SU-DHL-6 (cell line): Measurements from ENCODE around the gene ZFX.

Experiments used
- H2AFZ ChIP-seq: fragments of 200-600 bp; sonication (generic); 2 replicates; pipeline ENCODE4 v1.6.1; 2014; ENCODE audit warnings: low read depth, mild to moderate bottlenecking, moderate library complexity, mixed read lengths, antibody characterized with exemption, low read length; ENCODE audit not compliant: severe bottlenecking
- H3F3A ChIP-seq: fragments of 200-600 bp; shearing (Covaris generic); 2 replicates; pipeline ENCODE4 v1.6.0; 2016; ENCODE audit warnings: antibody characterized with exemption, mild to moderate bottlenecking; ENCODE audit not compliant: insufficient read depth
- H3K27ac ChIP-seq: fragments of 200-600 bp; sonication (generic); 2 replicates; pipeline ENCODE4 v1.5.1; 2016; ENCODE audit warnings: low read depth, mild to moderate bottlenecking, low read length, moderate library complexity, mixed read lengths
- H3K27me3 ChIP-seq: fragments of 200-600 bp; sonication (generic), shearing (Covaris generic); 2 replicates; pipeline ENCODE4 v1.6.0; 2014; ENCODE audit warnings: mild to moderate bottlenecking, low read length
- H3K36me3 ChIP-seq: fragments of 200-600 bp; sonication (generic); 2 replicates; pipeline ENCODE4 v1.6.1; 2014; ENCODE audit warnings: mild to moderate bottlenecking, low read length, mixed read lengths
- H3K4me2 ChIP-seq: fragments of 300-600, 200-600 bp; shearing (Covaris generic), sonication (generic); 2 replicates; pipeline ENCODE4 v1.6.0; 2014; ENCODE audit warnings: low read length, low read depth, mild to moderate bottlenecking; ENCODE audit not compliant: poor library complexity, severe bottlenecking
- H3K4me3 ChIP-seq: fragments of 200-600 bp; sonication (generic); 2 replicates; pipeline ENCODE4 v1.5.1; 2014; ENCODE audit warnings: antibody characterized with exemption, low read length, mild to moderate bottlenecking, mixed read lengths; ENCODE audit not compliant: insufficient read depth, poor library complexity, severe bottlenecking
- H3K79me2 ChIP-seq: fragments of 200-600 bp; sonication (generic); 2 replicates; pipeline ENCODE4 v1.6.1; 2014; ENCODE audit warnings: mild to moderate bottlenecking, low read length, moderate library complexity; ENCODE audit not compliant: insufficient read depth
- H3K9ac ChIP-seq: fragments of 200-600 bp; sonication (generic); 2 replicates; pipeline ENCODE4 v1.7.0; 2014; ENCODE audit warnings: mild to moderate bottlenecking, low read length
- H3K9me2 ChIP-seq: fragments of 200-600 bp; sonication (generic); replicated peaks from 2 replicates; pipeline ENCODE4 v1.6.1; 2014; ENCODE audit warnings: low read length; ENCODE audit not compliant: insufficient read depth
- H3K9me3 ChIP-seq: fragments of 200-600 bp; sonication (generic); 2 replicates; pipeline ENCODE4 v1.6.1; 2014; ENCODE audit warnings: low read length, mixed read lengths; ENCODE audit not compliant: insufficient read depth
- H4K20me1 ChIP-seq: fragments of 200-600 bp; sonication (generic); 2 replicates; pipeline ENCODE4 v1.6.1; 2014; ENCODE audit warnings: low read depth, mild to moderate bottlenecking, antibody characterized with exemption, low read length, moderate library complexity, mixed read lengths
- EZH2phosphoT487 ChIP-seq: fragments of 200-600 bp; sonication (generic), shearing (Covaris generic); conservative IDR thresholded peaks from 2 replicates; pipeline ENCODE4 v1.6.1; 2018; ENCODE audit warnings: mild to moderate bottlenecking, antibody characterized with exemption, low read length, moderate library complexity, mixed read lengths
- TF ChIP-seq, protein P1 (sequence below): fragments of 200-600 bp; sonication (generic); IDR thresholded peaks from one replicate; pipeline ENCODE4 v1.5.1; 2017; ENCODE audit warnings: antibody characterized with exemption, mild to moderate bottlenecking, low read length, moderate library complexity; ENCODE audit not compliant: insufficient read depth, poor library complexity, severe bottlenecking

The ZFX gene

DNA sequence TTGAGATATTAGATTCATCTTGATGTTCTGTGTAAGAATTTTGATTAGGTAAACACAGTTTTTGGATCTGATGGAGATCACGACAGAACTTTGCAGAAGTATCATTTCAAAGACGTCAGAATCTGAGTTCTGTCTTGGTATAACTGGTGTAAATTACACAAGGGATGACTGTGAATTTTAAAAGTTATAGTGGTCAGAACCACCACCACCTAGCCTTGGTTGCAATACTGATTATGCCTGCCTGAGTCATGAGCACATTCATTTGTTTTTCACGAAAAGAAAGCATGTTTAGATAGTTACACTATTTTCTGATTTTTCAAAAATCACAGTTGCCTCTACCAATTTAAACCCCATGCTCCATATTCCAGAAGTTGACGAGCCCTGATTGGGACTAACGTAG lies 54.8 kb downstream of the ZFX start:
- Histone ChIP-seq H3K4me3 (no peak overlapping the region), H3K9me3 (no peaks in the 10 kb centered on the region), H4K20me1 (no peaks in the 10 kb centered on the region), H3K4me2 (no peak overlapping the region), H3K36me3 (no peaks in the 10 kb centered on the region; the same call in 1 of the 2 replicates), H2AFZ (no peak overlapping the region), H3K9me2 (no peaks in the 10 kb centered on the region), H3K27me3 (no peaks in the 10 kb centered on the region), H3K9ac (no peak overlapping the region), H3F3A (no peaks in the 10 kb centered on the region), H3K79me2 (peaks cover 55% of the 10 kb centered on the region), H3K27ac (no peak overlapping the region)
- TF ChIP-seq EZH2phosphoT487 = no peak
- TF ChIP-seq, protein P1, sequence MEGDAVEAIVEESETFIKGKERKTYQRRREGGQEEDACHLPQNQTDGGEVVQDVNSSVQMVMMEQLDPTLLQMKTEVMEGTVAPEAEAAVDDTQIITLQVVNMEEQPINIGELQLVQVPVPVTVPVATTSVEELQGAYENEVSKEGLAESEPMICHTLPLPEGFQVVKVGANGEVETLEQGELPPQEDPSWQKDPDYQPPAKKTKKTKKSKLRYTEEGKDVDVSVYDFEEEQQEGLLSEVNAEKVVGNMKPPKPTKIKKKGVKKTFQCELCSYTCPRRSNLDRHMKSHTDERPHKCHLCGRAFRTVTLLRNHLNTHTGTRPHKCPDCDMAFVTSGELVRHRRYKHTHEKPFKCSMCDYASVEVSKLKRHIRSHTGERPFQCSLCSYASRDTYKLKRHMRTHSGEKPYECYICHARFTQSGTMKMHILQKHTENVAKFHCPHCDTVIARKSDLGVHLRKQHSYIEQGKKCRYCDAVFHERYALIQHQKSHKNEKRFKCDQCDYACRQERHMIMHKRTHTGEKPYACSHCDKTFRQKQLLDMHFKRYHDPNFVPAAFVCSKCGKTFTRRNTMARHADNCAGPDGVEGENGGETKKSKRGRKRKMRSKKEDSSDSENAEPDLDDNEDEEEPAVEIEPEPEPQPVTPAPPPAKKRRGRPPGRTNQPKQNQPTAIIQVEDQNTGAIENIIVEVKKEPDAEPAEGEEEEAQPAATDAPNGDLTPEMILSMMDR = no peak

DNA sequence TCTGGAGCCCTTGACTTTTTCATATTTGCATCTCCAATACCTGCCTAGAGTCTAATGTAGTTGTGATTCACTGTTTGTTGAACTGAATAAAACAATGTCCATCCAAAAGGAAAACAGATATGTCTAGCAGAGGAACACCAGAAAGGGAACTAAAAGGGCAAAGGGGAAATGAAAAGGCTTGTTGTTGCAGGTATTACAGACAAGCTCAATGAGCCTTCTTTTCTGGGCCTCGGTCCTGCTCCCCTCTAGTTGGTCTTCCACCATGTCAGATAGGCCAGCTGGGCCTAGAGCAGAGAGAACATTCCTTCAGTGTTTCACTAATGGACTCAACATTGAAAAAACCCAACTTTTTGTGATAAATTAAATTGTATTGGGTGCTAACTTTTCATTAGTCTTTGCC lies 55.4 kb downstream of the ZFX start:
- no peaks in the 10 kb centered on the region for H3K9me2 ChIP-seq
- H3K36me3 ChIP-seq = no peaks in the 10 kb centered on the region; the same call in 1 of the 2 replicates
- no peaks in the 10 kb centered on the region for H3K9me3 ChIP-seq
- H3K27ac ChIP-seq = no peak overlapping the region
- no peaks in the 10 kb centered on the region for H3F3A ChIP-seq
- H3K4me3 ChIP-seq = no peak overlapping the region
- H2AFZ ChIP-seq = no peak overlapping the region
- no peaks in the 10 kb centered on the region for H4K20me1 ChIP-seq
- TF ChIP-seq EZH2phosphoT487 = no peak
- TF ChIP-seq, protein P1 = no peak
- peaks cover 52% of the 10 kb centered on the region for H3K79me2 ChIP-seq
- no peaks in the 10 kb centered on the region for H3K27me3 ChIP-seq
- no peak overlapping the region for H3K4me2 ChIP-seq
- H3K9ac ChIP-seq = no peak overlapping the region

DNA sequence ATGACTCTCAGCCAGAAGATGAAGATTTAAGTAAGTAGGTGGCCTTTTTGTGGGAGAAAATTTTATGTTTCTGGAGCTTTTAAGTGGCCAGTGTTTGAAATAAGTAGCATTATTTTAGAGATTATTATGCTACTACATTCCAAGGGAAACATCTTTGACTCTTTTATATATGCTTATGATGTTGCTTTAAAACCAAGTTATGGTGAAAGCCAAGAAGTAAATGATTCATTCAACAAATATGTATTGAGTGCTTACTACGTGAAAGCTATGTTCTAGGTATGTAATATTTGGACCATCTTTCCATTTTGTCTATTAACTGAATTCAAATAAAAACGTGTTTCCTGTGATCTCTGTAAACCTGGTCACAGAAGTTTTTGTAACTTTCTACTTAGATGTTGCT lies 58.3 kb downstream of the ZFX start:
- Histone ChIP-seq H3F3A (no peaks in the 10 kb centered on the region), H3K9me2 (no peaks in the 10 kb centered on the region), H3K9me3 (no peaks in the 10 kb centered on the region), H4K20me1 (no peaks in the 10 kb centered on the region), H3K79me2 (peaks cover 27% of the 10 kb centered on the region), H3K9ac (no peak overlapping the region), H3K4me3 (no peak overlapping the region), H3K4me2 (no peak overlapping the region), H2AFZ (no peak overlapping the region), H3K36me3 (no peaks in the 10 kb centered on the region), H3K27ac (no peak overlapping the region), H3K27me3 (no peaks in the 10 kb centered on the region)
- no peak for TF ChIP-seq EZH2phosphoT487
- TF ChIP-seq, protein P1 = no peak
